ENCODE data around the gene GPAT2. TPM values are rescaled to one million over a fixed set of nuclear protein-coding genes. Genes with fewer than 3 reads are reported as not detected.

Gene GPAT2
- under 0.01 and 2.9 TPM in 2 replicates for total RNA-seq

GRCh38 chr2:96034792-96035191 lies at the start of gene GPAT2:
TSS of gene GPAT2 (minus strand) at chr2:96034916. CDS start at chr2:96032359, 2,557 bp downstream.

GRCh38 chr2:95991351-95992094 lies 43.2 kb downstream of the GPAT2 start, which contains the start of gene ANKRD36C:
TSS of gene ANKRD36C (minus strand) at chr2:95991824. CDS start at chr2:95991708, 116 bp downstream.

Other genes with a start within 250 kb of the GPAT2 start
- gene ANKRD36C, start 43.1 kb downstream of the GPAT2 start, total RNA-seq, result 5.2 and 7.5 TPM in 2 replicates
- not detected in 2 replicates for gene ADRA2B, start 81.7 kb upstream of the GPAT2 start, total RNA-seq
- not detected in 2 replicates for gene ASTL, start 103.6 kb upstream of the GPAT2 start, total RNA-seq
- 2.1 and 3.8 TPM in 2 replicates for gene DUSP2, start 110.5 kb upstream of the GPAT2 start, total RNA-seq
- 58.4 and 93.5 TPM in 2 replicates for gene STARD7, start 173.9 kb upstream of the GPAT2 start, total RNA-seq
- 27.4 and 45.1 TPM in 2 replicates for gene TMEM127, start 231.1 kb upstream of the GPAT2 start, total RNA-seq
- gene CIAO1, start 231.3 kb upstream of the GPAT2 start, total RNA-seq, result 94.4 and 118 TPM in 2 replicates